Mesothelial cell of epicardium (in vitro differentiated cells): Measurements from ENCODE around the gene UNC45A. TPM values are rescaled to one million over a fixed set of nuclear protein-coding genes. Genes with fewer than 3 reads are reported as not detected.

Experiments used
- DNase-seq, 2 experiments: peaks; one replicate each; pipeline ENCODE4 v3.0.0; 2021; ENCODE audit warnings: low spot score in 2 of 2; ENCODE audit not compliant: unreplicated experiment in 2 of 2
- H3K27ac Mint-ChIP-seq: 2 replicates; pipeline ENCODE4 v1.8.0; 2021; ENCODE audit warnings: mixed read lengths
- H3K27me3 Mint-ChIP-seq: 2 replicates; pipeline ENCODE4 v1.8.0; 2021; ENCODE audit warnings: low read depth, mixed read lengths
- H3K36me3 Mint-ChIP-seq: 2 replicates; pipeline ENCODE4 v1.8.0; 2021; ENCODE audit warnings: mixed read lengths
- H3K4me1 Mint-ChIP-seq: 2 replicates; pipeline ENCODE4 v1.8.0; 2021; ENCODE audit warnings: mixed read lengths
- H3K4me3 Mint-ChIP-seq: 2 replicates; pipeline ENCODE4 v1.8.0; 2021; ENCODE audit warnings: mild to moderate bottlenecking, moderate library complexity, mixed read lengths
- H3K9me3 Mint-ChIP-seq: 2 replicates; pipeline ENCODE4 v1.8.0; 2021; ENCODE audit warnings: mixed read lengths
- total RNA-seq: library from RNA; stranded (reverse); gene quantifications from 3 replicates; pipeline ENCODE4 v1.2.1, GENCODE V29; 2021
- TF ChIP-seq, protein P1 (sequence below): fragments of 200-600 bp; sonication (generic); IDR thresholded peaks from one replicate; pipeline ENCODE4 v1.5.0; 2021; ENCODE audit warnings: antibody characterized with exemption; ENCODE audit not compliant: unreplicated experiment

UNC45A gene
- total RNA-seq, 1 donor from 2014 or later: 79.7 TPM

DNA sequence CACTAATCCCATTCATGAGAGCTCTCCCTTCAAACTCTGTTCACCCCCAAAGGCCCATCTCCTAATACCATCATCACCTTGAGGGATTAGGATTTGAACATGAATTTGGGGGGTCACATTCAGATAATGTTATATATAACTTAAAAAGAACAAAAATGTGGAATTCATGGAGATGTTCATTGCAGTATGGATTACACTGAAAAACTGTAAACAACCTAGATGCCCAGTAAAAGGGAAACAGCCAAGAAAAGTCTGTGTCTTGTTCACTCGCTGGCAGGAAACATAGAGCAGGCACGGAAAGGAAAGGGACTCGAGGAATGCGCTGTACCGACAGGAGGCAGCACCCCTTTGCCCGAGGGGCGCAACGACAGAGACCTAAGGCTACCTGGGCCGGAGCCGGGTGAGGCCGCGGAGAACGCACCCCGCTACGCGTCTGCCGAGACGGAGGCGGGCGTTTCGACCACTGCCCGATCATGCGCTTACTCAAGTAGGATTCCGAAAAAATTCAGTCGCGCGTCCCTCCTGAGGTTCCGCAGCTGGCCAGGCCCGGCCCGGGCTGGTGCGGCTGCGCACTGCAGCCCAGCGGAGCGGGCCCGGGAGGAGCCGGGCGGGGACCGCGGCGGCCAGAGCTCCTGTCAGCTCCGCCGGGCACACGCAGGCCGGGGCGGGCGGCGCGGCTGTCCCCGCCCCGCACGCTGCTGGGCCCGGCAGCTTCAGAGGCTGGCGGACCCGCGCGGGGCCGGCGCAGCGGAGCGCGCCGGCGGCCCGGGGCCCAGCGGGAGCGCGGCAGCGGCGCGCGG lies 32.8 kb upstream of the UNC45A start:
- peaks cover 11% of the 10 kb centered on the region for H3K36me3 Mint-ChIP-seq
- peak overlapping the region; percentile 90 for H3K27ac Mint-ChIP-seq
- no peaks in the 10 kb centered on the region for H3K9me3 Mint-ChIP-seq
- H3K4me3 Mint-ChIP-seq: peak overlapping the region; percentile 74
- H3K4me1 Mint-ChIP-seq: peaks cover 21% of the 10 kb centered on the region
- DNase-seq: peak; percentile 58 to 82
- H3K27me3 Mint-ChIP-seq: no peaks in the 10 kb centered on the region
- TF ChIP-seq, protein P1, sequence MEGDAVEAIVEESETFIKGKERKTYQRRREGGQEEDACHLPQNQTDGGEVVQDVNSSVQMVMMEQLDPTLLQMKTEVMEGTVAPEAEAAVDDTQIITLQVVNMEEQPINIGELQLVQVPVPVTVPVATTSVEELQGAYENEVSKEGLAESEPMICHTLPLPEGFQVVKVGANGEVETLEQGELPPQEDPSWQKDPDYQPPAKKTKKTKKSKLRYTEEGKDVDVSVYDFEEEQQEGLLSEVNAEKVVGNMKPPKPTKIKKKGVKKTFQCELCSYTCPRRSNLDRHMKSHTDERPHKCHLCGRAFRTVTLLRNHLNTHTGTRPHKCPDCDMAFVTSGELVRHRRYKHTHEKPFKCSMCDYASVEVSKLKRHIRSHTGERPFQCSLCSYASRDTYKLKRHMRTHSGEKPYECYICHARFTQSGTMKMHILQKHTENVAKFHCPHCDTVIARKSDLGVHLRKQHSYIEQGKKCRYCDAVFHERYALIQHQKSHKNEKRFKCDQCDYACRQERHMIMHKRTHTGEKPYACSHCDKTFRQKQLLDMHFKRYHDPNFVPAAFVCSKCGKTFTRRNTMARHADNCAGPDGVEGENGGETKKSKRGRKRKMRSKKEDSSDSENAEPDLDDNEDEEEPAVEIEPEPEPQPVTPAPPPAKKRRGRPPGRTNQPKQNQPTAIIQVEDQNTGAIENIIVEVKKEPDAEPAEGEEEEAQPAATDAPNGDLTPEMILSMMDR: no peak

DNA sequence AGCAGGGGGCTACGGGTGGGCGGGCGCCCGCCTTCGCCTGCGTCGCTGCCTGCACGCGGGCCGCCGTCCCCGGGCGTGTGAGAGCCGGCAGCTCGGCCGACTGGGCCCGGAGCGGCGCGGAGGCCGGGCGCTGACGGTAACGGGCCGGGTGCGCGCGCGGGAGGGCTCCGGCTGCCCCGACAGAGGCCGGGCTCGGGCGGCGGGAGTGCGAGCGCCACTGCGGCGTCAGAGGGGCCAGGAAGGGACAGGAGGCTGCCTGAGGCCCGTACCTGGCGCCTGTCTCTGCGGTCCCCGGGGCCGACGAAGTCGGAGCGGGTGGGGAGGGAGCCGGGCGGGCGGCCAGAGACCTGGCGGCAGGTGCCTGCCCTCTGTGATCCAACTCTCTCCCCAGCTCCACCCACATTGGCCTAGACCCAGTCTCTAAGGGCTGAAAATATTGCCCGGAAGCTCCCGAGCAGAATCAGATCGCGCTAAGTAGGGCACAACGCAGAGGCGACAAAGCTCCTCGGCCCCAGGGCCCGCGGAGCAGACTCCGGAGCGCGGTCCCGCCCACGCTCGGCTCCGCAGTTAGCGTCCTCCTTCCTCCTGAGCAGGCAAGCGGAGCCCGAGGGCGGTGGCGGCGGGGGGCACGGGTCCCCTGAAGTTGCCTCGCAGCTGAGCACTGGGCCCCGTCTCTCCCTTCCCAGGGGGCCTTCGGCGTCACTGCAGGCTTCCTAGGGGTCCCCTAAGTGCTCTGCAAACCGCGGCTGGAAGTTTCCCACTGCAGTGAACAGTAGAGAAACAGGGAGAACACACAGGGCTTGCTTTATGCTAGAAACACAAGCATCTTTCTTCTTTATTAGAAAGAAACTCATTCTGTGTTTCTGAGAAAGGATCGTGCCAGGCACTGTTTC lies 32.0 kb upstream of the UNC45A start, which contains the start of gene MAN2A2:
TSS of gene MAN2A2 (plus strand) at position 463 of the 893 bp plus-strand sequence. CDS start 906 bp downstream, outside the sequence.
- H3K27me3 Mint-ChIP-seq: no peaks in the 10 kb centered on the region
- TF ChIP-seq, protein P1: no peak
- H3K27ac Mint-ChIP-seq: peak within 1 kb of the TSS; percentile 90
- H3K36me3 Mint-ChIP-seq: peaks cover 11% of the 10 kb centered on the region
- H3K4me1 Mint-ChIP-seq: peaks cover 21% of the 10 kb centered on the region
- peak in 1 of 2 experiments; percentile 73 for DNase-seq
- peak within 1 kb of the TSS; percentile 77 for H3K4me3 Mint-ChIP-seq
- H3K9me3 Mint-ChIP-seq: no peaks in the 10 kb centered on the region

DNA sequence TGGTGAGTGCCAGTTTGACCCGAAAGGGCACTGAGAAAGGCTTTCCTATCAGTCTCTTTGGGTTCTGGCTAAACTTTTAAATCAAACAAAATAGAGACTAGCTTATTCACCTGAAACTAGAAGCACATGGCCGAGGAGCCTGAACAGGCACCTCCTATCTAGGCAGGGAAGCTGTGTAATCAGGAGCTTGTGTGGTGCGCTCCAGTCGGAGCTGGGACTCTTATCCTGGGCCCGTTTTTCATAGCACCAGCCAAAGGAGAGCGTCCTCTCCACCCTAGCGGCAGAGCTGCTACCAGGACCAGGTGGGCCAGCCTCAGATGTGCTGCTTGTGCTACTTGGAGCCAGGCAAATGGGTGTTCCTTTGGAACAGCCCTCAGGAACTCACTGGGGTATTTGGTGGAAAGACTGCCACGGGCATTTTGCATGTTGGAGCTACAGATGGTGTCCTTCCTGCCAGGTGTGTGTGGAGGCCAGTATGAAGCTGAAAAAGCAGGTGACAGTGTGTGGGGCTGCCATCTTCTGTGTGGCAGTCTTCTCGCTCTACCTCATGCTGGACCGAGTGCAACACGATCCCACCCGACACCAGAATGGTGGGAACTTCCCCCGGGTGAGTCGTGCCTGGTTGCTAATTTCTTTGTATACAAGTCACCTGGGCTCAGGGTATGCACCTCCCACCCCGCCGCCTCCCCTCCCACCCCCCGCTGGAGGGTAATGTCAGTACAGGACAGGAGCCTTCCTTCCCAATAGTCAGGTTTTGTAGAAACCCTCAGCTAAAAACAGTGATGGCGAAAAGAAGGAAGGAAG lies 31.1 kb upstream of the UNC45A start:
- Mint-ChIP-seq H3K36me3 (peaks cover 11% of the 10 kb centered on the region), H3K9me3 (no peaks in the 10 kb centered on the region), H3K27me3 (no peaks in the 10 kb centered on the region), H3K27ac (peak overlapping the region; percentile 86), H3K4me3 (peak overlapping the region; percentile 77), H3K4me1 (peaks cover 21% of the 10 kb centered on the region)
- no peak for DNase-seq
- TF ChIP-seq, protein P1: no peak

DNA sequence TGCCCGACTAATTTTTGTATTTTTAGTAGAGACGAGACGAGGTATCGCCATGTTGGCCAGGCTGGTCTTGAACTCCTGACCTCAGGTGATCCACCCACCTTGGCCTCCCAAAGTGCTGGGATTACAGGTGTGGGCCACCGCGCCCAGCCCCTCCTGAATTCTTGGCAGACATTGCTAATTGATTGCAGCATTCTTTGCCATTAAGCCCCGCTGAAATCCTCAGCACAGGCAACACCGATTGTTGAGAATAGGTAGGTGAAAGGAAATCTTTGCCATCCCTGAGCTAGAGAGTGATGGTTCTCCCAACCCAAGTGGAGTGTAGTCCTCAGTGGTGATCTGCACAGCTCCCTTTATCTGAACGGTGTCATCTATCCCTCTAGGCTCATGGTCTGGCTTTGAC lies 30.3 kb upstream of the UNC45A start:
- H3K36me3 Mint-ChIP-seq: peaks cover 11% of the 10 kb centered on the region
- TF ChIP-seq, protein P1: no peak
- H3K27ac Mint-ChIP-seq: no peak overlapping the region
- no peak for DNase-seq
- no peak overlapping the region for H3K4me3 Mint-ChIP-seq
- no peaks in the 10 kb centered on the region for H3K27me3 Mint-ChIP-seq
- peaks cover 21% of the 10 kb centered on the region for H3K4me1 Mint-ChIP-seq
- no peaks in the 10 kb centered on the region for H3K9me3 Mint-ChIP-seq
